ENCODE measurements around the gene ZNF396.

The ZNF396 gene

DNA sequence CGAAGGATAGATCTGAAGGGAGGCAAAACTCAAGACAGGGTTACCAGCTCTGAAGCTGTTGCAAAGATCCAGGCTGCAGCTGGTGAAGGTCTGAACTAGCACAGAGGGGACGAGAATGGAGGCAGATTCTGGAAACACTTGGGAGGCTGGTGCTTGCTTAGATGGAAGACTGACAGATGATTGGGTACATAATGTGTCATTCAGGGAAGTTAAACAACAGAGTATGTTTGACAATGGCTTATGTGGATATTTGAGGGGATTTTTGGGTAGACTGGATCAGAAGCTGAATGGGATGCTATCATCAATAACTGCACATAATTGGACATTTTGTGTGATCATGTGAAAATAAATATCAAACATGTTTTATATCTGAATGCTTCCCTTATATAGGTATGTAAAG is 2.3 kb upstream of the ZNF396 start:
- no peak for DNase-seq

DNA sequence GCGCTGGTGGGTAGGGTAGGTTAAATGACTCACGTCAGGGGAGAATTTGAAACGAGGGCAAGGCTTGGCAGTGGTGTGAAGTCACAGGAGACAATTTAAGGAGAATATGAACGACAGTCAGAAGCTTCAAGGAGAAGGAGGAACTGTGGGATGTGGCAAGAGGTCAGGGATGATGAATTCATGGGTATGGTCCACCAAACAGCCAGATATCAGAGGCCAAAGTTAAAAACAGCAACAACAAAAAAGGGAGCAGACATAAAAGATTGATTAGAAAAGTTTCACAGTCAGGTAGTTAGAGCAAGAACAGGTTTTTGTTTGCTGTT is 1.4 kb upstream of the ZNF396 start:
- no peak for DNase-seq

GRCh38 chr18:35377875-35378573 is 887 bp upstream of the ZNF396 start:
- DNase-seq, result no peak

- DNase-seq, result no peak
Observed at GRCh38 chr18:35376393-35376741, 770 bp downstream of the ZNF396 start.

GRCh38 chr18:35374708-35375107 is 2.4 kb downstream of the ZNF396 start:
- no peak for DNase-seq

DNA sequence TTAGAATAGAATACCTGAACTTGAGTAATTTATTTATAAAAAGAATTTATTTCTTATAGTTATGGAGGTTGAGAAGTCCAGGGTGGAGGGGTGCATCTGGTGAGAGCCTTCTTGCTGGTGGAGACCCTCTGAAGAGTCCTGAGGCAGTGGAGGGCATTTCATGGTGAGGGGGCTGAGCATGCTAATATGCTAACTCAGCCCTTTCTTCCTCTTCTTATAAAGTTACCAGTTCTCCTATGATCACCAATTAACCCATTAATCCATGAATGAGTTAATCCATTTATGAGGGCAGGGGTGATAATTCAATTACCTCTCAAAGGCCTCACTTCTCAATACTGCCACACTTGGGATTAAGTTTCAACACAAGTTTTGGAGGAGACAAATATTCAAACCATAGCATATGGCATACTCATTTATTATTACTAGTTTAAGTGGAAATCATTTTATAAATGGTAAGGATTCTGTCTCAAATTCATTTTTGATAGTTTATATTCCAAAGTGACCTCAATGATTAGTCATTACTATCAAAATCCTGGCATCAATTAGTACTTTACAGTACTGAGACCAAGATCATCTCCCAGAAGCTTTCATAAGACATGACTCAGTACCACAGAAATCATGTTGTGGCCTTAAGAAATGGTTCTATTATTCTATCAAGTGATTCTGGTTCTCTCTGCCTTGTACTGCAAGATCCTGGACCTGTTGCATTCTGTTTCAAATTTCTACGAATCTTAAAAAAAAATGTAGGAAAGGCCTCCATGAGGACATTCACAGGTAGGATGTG is 5.5 kb downstream of the ZNF396 start:
- DNase-seq, result no peak

- no peak for DNase-seq
Observed at GRCh38 chr18:35369126-35369525, 8.0 kb downstream of the ZNF396 start.

DNA sequence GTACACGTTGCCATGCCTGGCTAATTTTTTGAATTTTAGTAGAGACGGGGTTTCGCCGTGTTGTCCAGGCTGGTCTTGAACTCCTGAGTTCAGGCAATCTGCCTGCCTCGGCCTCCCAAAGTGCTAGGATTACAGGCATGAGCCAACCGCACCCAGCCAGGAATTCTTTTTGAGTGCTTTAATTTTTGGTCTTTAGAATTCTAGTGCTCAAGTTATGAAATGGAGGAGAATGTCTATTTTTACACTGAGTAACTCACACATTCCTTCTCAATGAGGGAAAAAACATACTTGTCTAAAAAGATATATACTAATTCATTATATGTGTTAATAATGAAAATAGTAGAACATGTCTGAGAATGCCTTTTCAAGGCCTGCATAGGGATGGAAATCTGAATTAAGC is 8.5 kb downstream of the ZNF396 start:
- no peak for DNase-seq

- no peak for DNase-seq
Observed at GRCh38 chr18:35362531-35362930, 14.6 kb downstream of the ZNF396 start.

- DNase-seq, result no peak
Observed at GRCh38 chr18:35361570-35362321, 15.4 kb downstream of the ZNF396 start.

GRCh38 chr18:35355140-35355618 is 22.0 kb downstream of the ZNF396 start:
- peak; percentile 11 to 48 for DNase-seq

GRCh38 chr18:35352778-35353177 is 24.4 kb downstream of the ZNF396 start:
- no peak for DNase-seq

GRCh38 chr18:35352283-35352682 is 24.9 kb downstream of the ZNF396 start:
- DNase-seq, result no peak

DNA sequence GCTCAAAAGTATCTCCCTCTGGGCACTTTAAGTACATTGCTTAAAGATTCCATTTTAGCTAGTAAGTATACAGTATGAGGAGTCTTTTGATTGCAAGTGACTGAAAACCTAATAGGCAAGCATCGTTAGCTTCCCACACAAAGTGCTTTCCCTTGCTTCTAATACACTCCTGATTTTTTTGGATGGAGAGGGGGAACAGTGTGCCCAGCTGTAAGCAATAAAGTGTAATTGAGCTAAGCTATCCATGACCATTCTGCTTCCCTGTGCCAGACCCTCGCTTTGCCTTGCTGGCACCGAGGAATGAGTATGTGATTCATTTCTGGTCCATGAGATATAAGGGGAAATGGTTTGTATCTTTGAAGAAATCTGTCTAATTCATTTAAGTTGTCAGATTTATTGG is 29.1 kb downstream of the ZNF396 start:
- no peak for DNase-seq

DNA sequence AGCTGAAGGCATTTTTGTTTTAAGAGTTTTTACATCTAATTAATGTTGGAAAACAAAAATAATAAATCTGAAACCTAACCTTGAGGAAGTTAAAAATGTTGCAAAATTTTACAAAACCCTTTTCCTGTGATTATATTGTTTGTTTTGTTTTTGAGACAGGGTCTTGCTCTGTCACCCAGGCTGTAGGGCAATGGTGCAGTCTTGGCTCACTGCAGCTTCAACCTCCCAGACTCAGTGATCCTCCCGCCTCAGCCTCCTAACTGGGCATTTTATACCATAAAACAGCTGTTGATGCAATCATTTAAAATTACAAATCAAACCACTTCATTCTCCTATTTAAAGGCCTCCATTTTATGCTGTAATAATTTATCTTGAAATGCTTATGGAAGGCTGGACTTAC is 31.2 kb downstream of the ZNF396 start:
- no peak for DNase-seq

GRCh38 chr18:35345460-35345921 is 31.6 kb downstream of the ZNF396 start:
- DNase-seq, result no peak

DNA sequence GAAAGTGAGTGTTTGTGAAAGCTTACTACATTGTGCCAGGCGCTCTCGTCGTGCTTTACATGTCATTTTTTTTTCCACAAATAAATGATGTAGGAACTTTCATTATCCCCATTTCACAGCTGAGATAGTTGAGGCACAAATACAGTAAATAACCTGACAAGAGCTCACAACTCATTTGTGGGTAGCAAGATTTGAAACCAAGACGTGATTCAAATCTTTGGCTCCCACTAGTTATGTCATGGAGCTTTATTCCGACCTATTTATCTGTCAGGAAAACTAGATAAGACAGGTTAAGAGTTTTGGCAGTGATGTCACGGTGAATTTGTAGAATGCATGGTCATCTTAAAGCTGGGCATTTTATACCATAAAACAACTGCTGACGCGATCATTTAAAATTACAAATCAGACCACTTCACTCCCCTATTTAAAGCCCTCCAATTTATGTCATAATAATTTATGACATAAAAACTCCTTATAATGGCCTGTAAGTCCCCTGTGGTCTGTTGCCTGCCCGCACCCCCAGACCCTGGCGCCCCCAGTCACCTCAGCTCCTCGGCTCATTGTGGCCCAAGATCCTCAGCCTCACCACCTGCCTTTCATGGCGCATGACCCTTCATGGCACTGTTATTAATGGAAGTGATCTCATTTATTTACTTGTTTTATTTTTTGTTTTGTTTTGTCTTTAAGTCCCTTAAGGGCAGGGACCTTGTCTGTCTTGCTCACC is 32.2 kb downstream of the ZNF396 start:
- no peak for DNase-seq

DNA sequence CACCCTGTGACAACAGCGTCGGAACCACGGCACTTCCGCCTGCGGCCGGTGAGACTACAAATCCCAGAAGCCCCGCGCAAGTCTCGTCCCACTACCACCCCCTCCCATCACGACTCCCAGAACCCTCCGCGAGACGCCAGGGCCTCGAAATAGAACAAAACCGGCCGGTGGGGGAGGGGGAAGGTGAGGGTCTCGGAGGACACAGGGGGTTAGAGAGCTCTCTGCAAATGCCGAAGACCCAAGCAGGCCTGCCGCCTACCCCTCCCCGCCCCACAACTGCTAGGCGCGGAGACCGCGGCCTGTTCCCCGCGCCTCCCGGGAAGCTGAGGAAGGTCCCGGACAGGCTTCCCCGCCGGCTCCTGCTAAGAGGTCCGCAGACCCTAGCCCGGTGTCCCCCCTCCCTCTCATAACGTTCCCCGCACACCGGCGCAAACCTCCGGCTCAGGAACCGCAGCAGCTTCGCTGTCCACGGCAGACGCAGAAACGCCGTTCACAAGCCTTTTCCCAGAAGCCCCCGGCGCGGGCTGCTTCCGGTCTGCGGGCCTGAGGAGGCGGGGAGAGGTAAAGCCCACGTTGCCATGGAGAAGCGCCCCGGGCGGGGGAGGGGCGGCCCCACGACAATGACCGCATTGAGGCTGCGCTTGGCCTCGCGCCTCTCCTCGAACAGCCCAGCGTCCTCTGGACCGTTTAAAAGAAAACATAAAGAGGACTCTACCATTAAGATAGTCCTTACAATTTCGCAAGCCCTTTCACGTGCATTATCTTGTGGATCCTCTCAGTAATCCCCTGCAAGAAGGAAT is 33.0 kb downstream of the ZNF396 start, which contains the start of gene ZNF24:
Gene ZNF24, minus strand, starts transcription at position 485 of the 800 bp plus-strand sequence. CDS start 3,770 bp downstream, outside the sequence.
- peak; percentile 49 to 91 for DNase-seq

DNA sequence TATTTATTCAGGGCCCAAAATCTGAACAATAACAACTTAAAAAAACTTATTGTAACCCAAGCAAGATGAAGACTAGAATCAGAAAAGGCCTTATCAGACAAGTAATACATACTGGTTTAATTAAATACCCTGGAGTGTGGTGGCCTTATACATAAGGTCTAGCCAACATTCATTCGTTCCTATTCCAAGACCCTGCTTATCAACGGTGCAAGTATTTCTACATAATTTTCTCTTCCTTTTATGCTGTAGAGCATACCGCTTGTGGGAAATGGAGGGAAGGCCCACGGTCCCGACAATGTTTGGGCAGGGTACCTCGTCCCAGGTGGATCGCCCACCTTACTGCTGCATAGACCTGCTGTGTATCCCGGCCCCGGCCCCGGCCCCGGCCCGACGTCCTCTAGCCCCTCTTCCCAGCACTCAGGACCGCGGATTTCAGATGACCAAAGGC is 33.6 kb downstream of the ZNF396 start:
- DNase-seq, result no peak

- DNase-seq, result no peak
Observed at GRCh38 chr18:35337286-35337685, 39.9 kb downstream of the ZNF396 start.

GRCh38 chr18:35335866-35336265 is 41.3 kb downstream of the ZNF396 start:
- DNase-seq, result no peak

- no peak for DNase-seq
Observed at GRCh38 chr18:35334821-35335220, 42.3 kb downstream of the ZNF396 start.
